EL (cell line): ENCODE data around the gene PITPNB.

ENCODE experiments used
- DNase-seq: peaks from one replicate; pipeline ENCODE4 v3.0.0-alpha.2; 2016

The PITPNB gene

GRCh38 chr22:27853424-27853823 is 65.6 kb downstream of the PITPNB start:
- no peak for DNase-seq

- no peak for DNase-seq
These were observed 66.9 kb downstream of the PITPNB start for GRCh38 chr22:27851974-27852746.

DNA sequence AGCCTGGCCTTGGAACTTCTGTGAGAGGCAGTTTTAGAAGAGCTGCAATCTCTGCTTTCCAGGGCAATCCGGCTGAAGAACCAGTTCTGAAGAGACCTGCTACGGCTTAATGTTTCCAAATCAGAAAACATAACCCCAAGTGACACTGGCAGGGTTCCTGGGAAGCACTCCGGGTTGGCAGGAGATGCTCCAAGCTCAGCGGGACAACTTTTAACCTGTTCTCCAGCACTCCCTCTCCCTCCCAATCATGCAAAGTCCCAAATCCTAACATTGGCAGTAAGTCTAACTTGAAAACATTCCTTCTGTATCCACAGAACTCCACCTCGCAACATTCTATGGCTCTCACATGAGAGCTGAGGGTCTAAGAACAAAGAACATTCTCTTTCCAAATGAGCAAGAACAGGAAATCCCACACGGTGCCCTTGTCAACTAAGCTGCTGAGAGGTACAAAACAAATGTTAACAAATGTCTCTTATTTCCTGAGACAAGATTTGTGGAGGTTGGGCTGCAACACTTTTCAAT is 69.0 kb downstream of the PITPNB start:
- DNase-seq = no peak

- DNase-seq = no peak
These were observed 71.1 kb downstream of the PITPNB start for GRCh38 chr22:27848005-27848404.

GRCh38 chr22:27846910-27847309 is 72.1 kb downstream of the PITPNB start:
- no peak for DNase-seq

- no peak for DNase-seq
These were observed 72.8 kb downstream of the PITPNB start for GRCh38 chr22:27846248-27846757.

- no peak for DNase-seq
These were observed 73.4 kb downstream of the PITPNB start for GRCh38 chr22:27845644-27846043.

- no peak for DNase-seq
These were observed 74.1 kb downstream of the PITPNB start for GRCh38 chr22:27844656-27845591.

DNA sequence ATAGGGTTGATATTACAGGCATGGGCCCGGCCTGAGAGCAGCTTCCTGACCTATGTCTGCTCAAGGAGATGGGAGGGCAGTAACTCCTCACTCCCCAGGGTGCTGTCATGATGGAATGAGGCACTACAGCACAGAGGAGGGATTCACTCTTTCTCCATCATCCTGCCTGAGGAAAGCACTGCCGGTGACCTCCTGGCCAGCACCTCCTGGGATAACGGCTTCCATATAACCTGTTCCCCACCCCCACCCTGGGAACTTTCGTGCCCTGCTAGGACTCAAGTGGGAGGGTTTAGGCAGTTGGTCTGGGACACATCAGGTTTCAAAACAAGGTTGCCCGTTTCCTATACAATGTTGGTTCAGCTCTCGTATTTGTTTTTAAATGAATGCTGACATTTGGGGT is 74.8 kb downstream of the PITPNB start:
- no peak for DNase-seq

DNA sequence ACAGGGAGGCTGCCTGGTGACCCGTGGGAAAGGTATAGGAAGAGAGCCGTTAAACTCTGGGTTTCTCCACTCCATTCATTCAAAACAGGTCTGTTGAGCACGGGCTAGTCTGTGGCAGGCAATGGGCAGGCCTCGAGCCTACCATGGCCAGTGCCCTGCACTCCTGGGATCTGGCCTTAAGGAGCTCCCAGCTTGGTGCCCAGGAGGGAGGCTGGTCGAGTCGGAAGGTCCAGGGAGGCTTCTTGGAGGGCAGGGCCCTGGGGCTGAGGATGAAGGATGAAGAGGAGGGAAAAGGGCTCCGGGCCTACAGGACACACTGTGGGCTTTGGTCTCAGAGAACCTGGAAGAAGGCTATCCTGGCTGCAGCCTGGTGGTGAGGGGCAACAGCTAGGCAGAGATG is 75.6 kb downstream of the PITPNB start:
- DNase-seq = no peak

DNA sequence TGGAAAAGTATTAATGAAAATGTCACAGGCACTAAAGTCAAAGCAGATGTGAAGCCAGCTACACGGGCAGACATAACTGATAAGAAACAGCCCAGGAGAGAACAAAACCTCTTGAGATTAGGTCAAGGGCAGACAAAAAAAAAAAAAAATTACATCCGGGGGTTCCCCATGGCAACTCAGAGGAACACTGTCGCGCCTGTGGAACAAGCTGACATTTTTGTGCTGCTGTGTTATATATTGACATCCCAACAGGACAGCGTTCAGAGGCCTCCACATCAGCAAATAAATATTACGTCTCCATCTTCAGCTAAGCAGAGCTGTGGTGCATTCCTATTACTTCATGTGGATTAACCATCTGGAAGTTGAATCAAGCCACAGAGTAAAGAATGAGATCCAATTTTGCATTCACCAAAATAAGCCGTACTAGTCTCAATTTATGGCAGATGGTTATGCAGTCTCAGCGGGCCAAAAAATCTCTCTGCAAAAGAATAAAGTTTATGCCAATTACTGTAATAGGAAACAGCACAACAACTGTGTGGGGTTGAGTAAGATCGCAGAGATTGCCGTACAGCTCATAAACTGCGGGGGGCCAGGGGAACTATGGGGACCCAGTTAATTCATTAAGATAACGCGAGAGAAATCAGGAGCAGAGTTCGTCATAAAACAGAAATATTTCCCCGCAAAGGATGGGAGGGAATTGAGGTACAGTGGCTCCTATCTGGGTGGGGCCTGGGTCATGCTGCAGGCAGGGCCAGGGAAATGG is 76.2 kb downstream of the PITPNB start:
- DNase-seq = no peak

GRCh38 chr22:27842201-27842600 is 76.9 kb downstream of the PITPNB start:
- DNase-seq = no peak

GRCh38 chr22:27840436-27840835 is 78.6 kb downstream of the PITPNB start:
- no peak for DNase-seq

DNA sequence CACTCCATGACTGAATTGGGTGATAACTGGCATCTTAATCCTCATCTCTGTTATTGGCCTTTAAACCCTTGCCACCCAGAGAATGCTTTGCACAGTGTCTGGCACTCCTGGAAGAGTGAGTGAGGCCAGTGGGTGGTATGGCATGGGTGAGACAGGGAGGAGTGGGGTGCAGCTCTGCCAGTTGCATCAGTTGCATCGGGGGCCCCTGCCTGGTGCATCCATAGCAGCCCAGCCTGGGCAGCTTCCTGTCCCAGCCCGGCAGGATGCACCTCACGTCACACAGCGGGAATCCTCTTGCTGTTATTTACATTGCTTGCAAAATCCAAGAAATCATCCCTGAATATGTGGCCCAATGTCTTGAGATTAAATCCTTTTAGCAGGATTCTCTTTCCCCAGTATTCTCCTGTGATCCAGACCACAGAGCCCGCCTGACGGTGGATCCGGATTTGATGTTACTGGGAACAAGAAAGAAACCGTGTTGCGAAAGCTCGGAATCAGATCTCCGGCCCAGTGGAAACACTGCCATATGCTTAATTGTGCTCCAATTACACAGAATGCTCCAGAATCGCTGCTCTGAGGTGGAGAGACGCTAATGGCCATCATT is 79.9 kb downstream of the PITPNB start:
- DNase-seq = no peak

- no peak for DNase-seq
These were observed 82.9 kb downstream of the PITPNB start for GRCh38 chr22:27836181-27836580.

DNA sequence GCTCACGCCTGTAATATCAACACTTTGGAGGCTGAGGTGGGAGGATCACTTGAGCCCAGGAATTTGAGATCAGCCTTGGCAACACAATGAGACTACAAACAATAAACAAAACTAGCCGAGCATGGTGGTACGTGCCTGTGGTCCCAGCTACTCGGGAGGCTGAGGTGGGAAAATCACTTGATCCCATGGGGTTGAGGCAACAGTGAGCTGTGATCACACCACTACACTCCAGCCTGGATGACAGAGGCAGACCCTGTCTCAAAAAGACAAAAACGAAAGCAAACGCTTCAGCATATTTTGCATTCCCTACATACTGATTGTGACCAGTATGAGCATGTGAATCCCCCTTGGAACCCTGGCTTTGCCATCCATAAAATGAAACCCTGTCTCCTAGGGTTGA is 83.6 kb downstream of the PITPNB start:
- DNase-seq = peak; percentile 31

GRCh38 chr22:27834364-27835185 is 84.5 kb downstream of the PITPNB start:
- DNase-seq = no peak

- no peak for DNase-seq
These were observed 85.3 kb downstream of the PITPNB start for GRCh38 chr22:27833803-27834202.

DNA sequence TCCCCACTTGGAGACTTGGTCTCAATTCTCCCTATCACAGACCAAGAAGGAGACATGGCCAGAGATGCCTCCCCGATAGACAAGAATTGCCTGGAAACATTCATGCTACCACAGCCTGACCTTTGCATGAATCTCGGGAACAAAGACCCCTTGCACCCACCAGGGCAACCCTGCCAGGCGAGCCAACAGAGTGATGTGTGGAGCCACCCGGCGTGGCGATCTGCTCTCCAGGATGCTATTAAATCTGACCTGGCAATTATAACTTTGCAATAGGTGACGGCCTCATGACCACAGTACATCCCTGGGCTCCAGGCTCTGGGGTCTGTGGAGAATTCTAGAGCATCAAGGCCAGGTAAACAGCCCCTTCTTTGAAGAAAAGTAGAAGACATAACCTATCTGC is 86.5 kb downstream of the PITPNB start:
- DNase-seq = no peak

DNA sequence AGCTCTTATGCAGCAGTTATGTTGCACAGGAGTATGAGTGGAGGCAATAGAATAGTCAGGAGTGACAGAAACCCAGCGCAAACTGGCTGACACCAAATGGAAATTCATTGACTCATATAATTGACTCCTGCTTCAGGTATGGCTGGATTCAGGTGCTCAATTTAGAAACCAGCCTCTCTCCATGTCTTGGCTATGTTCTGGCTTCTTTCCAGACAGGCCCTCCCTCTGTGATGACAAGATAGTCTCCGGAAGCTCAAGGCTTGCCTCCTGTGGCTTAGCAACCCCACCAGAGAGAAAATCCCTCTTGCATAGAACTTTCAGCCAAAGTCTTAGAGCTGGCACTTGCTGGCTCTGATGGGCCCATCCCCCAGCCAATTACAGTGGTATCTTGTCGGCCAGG is 89.4 kb downstream of the PITPNB start:
- no peak for DNase-seq
